NCI-H1417 (cell line): ENCODE measurements around the gene EIF2D.
"Not testable (repeated sequence)": the region's sequence is repeated elsewhere in the genome, so short reads cannot be mapped to it uniquely, and the experiment has no call there.

ENCODE experiments used
- DNase-seq, 3 experiments: peaks; one replicate each; lab custom pipeline; 2025; lab: John Stamatoyannopoulos, UW

The EIF2D gene

DNA sequence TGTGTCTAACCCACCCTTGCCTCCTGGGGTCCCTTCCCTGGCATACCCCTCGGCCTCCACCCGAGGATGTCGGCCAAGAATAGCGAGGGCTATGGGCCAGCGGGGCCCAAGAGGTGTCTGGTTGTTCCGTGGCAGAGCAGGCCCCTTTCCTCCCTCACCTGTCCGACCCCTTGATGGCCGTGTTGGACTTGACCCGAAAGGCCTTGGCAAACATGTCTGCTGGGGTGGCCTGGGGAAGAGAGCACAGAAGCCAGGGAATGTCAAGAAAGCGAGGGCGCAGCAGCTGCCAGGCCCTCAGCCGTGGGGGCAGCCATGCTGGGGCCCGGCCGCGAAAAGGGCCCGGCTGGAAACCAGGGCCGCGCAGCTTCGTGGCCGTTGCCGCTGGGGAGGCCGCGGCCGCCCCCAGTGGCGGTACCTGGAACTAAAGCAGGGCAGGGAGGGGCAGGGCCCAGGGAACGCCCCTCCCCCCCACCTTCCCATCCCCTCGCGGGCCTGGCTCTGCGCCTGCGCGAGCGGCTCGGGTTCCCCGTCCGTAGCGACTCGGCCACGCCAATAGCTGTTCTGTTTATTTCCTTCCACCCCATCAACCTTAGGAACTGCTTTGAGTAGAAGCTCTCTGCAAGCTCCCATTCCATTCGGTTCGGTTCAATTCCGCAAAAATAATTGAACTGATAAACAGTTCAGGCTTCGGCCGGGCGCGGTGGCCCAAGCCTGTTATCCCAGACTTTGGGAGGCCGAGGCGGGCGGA lies at the start of gene EIF2D:
Gene EIF2D (minus strand): TSS at position 337 of the 748 bp plus-strand sequence. CDS start 123 bp downstream, at position 214.
- DNase-seq: peak; percentile 92 to 99 (median 96)

- DNase-seq: no peak
Measured at GRCh38 chr1:206661161-206661820, 49.0 kb upstream of the EIF2D start.

- no peak for DNase-seq
Measured at GRCh38 chr1:206660136-206660535, 47.9 kb upstream of the EIF2D start.

DNA sequence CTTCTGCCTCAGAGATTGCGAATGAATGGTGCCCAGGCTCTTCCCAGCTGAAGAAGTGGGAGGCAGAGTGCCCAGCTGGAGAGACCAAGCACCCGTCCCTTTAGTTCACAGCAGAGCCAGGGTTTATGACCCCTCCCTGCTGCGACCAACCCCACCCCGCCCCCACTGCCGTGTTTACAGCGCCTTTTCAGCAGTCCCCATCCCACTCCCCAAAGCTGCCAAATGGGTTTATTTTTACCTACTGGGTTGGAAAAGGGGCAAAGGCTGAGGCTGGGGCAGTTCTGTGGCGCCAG lies 46.7 kb upstream of the EIF2D start:
- no peak for DNase-seq

- no peak for DNase-seq
Measured at GRCh38 chr1:206658264-206658980, 46.2 kb upstream of the EIF2D start.

GRCh38 chr1:206657751-206658150 lies 45.5 kb upstream of the EIF2D start:
- DNase-seq: no peak

DNA sequence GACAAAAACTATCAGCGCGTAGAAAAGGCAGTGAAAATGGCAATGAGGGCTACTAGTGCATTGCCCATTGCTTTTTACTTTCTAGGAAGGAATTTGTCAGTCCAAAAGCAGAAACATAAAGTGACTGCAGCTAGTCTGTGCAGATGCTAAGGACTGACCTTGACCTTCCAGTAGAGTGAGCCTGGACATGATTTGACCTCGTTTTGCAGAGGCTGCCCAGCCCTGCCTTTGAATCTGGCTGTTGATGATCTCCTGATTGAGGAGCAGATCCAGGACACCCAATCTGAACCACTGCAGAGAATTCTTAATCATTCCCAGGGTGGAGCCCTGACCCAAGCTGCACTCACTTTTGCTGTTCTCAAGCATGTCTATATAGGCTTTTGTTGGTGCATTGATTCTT lies 44.7 kb upstream of the EIF2D start:
- DNase-seq: no peak

GRCh38 chr1:206655471-206655882 lies 43.2 kb upstream of the EIF2D start:
- DNase-seq: peak in 1 of 3 experiments; percentile 60

DNA sequence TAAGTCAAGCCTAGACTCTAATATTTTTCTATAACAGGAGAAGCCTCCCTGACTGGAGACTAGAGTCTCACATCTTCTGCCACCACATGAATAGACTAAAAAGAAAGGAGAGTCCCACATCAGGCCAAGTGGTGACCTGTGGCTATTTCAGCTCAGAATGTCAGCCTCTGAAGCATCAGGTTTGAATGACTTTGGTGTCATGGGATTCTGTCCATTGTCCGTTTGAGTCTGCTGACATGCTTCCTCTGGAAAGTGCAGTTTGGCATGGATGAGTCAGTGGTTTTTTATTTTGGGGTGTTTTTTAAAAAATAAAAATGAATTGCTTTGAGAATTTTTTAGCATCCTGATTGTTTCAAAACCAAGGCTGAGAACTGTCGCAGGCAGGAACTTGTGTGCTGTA lies 42.6 kb upstream of the EIF2D start:
- DNase-seq: no peak

GRCh38 chr1:206653715-206654459 lies 41.6 kb upstream of the EIF2D start:
- no peak for DNase-seq

GRCh38 chr1:206651958-206652890 lies 40.0 kb upstream of the EIF2D start:
- DNase-seq: no peak

DNA sequence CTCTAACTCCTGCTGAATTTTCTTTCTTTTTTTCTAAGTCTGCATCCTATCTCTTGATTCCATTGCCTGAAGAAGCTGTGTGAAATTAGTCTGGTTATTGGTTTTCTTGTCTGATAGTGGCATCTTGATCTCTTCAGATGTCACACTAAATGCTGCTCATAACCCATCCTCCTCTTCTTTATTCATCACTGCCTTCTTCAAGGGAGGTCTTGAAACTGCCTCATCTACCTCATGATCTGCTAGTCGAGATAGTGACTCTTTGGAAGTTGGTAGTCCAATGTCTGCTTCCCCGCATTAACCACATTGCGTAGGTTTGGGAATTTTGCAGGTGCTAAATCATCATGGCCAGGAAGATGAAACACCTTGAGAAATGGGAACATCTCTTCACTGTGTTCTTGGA lies 38.7 kb upstream of the EIF2D start:
- no peak for DNase-seq

DNA sequence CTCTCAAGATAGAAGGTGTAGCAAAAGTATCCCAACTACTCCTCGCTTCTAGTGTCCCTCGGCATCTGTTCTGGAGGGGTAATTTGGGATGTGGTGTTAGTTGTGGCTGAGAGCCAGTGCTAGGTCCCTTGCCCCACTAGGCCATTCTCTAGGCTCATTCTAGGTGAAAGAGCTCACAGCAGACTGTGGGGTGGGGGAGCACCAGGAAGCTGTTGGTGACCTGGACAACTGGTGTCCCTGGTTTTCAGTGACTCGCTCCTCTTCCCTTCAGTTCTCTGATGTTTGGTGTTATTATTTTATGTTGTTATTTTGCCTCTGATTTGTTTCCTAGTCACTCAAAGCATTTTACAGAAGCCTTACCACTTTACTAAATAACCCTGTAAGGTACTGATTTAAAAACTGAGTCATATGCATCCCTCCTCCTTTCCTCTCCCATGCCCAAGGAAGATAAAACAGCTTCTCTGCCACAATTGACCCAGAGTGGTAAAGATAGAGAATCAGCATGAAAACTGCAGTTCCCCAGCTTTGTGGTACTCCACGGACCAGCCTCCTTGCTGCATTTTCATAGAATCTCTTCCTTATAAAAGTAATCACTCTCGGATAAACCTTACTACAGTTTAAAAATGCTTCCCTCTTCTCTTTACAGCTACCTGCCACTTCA lies 37.1 kb upstream of the EIF2D start:
- DNase-seq: no peak

GRCh38 chr1:206647224-206647623 lies 35.0 kb upstream of the EIF2D start:
- DNase-seq: no peak

DNA sequence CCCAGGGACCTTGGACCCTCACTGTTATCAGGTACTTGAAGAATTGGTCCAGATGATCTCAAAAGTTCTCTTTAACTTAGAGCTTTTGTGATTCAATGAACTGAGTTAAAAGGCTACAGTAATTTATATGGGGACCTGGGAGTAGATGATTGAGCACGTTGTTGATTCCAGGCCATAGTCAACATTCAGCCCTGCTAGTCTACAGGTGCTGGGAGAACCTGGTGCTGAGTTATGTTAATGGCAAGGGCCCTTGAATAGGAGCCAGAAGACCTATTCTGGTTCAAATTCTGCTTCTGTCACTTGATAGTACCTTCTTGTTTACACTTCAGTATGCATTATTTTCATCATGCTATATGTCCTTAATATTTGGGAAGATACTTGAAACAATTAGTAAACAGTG lies 34.2 kb upstream of the EIF2D start:
- DNase-seq: no peak

- DNase-seq: no peak
Measured at GRCh38 chr1:206643118-206643698, 30.9 kb upstream of the EIF2D start.

DNA sequence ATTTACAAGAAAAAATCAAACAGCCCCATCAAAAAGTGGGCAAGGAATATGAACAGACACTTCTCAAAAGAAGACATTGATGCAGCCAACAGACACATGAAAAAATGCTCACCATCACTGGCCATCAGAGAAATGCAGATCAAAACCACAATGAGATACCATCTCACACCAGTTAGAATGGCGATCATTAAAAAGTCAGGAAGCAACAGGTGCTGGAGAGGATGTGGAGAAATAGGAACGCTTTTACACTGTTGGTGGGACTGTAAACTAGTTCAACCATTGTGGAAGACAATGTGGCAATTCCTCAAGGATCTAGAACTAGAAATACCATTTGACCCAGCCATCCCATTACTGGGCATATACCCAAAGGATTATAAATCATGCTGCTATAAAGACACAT lies 29.8 kb upstream of the EIF2D start:
- not testable (repeated sequence) for DNase-seq

DNA sequence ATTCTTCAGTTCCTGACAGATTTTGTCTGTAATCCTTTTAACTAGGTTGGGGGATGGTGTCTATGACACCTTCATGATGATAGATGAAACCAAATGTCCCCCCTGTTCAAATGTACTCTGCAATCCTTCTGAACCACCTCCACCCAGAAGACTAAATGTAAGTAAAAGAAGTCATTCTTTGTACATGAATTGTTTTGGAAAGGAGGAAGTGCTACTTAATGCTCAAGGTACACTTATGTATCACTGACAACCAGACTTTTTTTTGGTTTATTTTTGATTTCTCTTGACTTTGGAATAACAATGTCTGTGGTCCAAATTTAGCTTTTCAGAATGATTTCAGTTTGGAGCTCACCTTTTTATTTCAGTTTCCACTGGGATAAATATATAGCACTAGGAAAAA lies 25.3 kb upstream of the EIF2D start:
- DNase-seq: no peak

- peak in 1 of 3 experiments; percentile 31 for DNase-seq
Measured at GRCh38 chr1:206636671-206637070, 24.4 kb upstream of the EIF2D start.

DNA sequence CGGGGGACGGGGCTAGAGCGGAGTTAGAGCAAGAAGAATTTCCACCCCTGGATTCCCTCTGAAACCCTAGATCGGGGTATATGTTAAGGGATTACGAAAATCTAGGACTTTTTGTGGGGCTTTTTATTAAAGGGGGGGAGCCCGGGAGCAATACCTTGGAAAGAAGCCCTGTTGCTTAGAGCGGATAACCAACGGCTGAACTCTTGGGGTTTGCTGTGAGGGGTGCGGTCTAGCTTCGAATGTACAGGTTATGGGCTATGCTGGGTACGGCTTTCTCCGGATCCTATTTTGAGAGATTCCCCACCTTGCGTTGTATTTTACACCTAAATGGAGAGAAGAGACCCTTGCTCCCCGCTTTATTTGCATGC lies 23.7 kb upstream of the EIF2D start:
- peak in 2 of 3 experiments; percentile 51 to 78 for DNase-seq
